Immature natural killer cell (primary cell): Measurements from ENCODE around the gene RHEBL1. TPM values are rescaled to one million over a fixed set of nuclear protein-coding genes. Genes with fewer than 3 reads are reported as not detected.

Experiments used
- polyA plus RNA-seq, 3 donors: library from polyadenylated mRNA; unstranded; fragments of 300-500 nt; fragmentation: Illumina TruSeq; gene quantifications; one replicate each; pipeline ENCODE4 v1.2.3, GENCODE V29; 2021

Gene RHEBL1
- polyA plus RNA-seq, 3 donors from 2014 or later = 11.0 to 22.5 (median 16.5) TPM

Other genes starting within 250 kb of the RHEBL1 start
- 10 to 100 TPM; 27.7 to 76.6 (median 37.7) TPM for gene DDX23, start 217.8 kb downstream of the RHEBL1 start, polyA plus RNA-seq
- gene RND1, start 204.1 kb downstream of the RHEBL1 start, polyA plus RNA-seq = 1 to 10 TPM in 1 of 3 donors, under 1 TPM in 1, not detected in 1; 0.63 to 1.7 TPM
- 100 to 1,000 TPM; 195 to 241 (median 226) TPM for gene FKBP11, start 144.5 kb downstream of the RHEBL1 start, polyA plus RNA-seq
- 10 to 100 TPM; 31.2 to 40.7 (median 37.2) TPM for gene ARF3, start 112.5 kb downstream of the RHEBL1 start, polyA plus RNA-seq
- gene WNT10B, start 98.2 kb downstream of the RHEBL1 start, polyA plus RNA-seq = under 1 TPM in 2 of 3 donors, not detected in 1; 0.45 to 0.68 TPM
- gene WNT1, start 91.7 kb downstream of the RHEBL1 start, polyA plus RNA-seq = 1 to 10 TPM in 1 of 3 donors, under 1 TPM in 1, not detected in 1; 0.86 to 1.2 TPM
- gene DDN, start 70.6 kb downstream of the RHEBL1 start, polyA plus RNA-seq = not detected
- gene PRKAG1, start 51.2 kb downstream of the RHEBL1 start, polyA plus RNA-seq = 10 to 100 TPM; 58.5 to 75.3 (median 69.1) TPM
- gene KMT2D, start 9.2 kb downstream of the RHEBL1 start, polyA plus RNA-seq = 10 to 100 TPM in 1 of 3 donors, 1 to 10 TPM in 2; 1.1 to 29.6 (median 3.8) TPM
- gene DHH, start 24.8 kb upstream of the RHEBL1 start, polyA plus RNA-seq = not detected
- gene LMBR1L, start 40.9 kb upstream of the RHEBL1 start, polyA plus RNA-seq = 10 to 100 TPM; 15.9 to 46.0 (median 39.6) TPM
- gene TUBA1B, start 61.4 kb upstream of the RHEBL1 start, polyA plus RNA-seq = 100 to 1,000 TPM; 477 to 869 (median 576) TPM
- 100 to 1,000 TPM; 157 to 209 (median 206) TPM for gene TUBA1A, start 119.1 kb upstream of the RHEBL1 start, polyA plus RNA-seq
- 10 to 100 TPM; 27.8 to 45.8 (median 42.1) TPM for gene TUBA1C, start 195.1 kb upstream of the RHEBL1 start, polyA plus RNA-seq
- not detected for gene PRPH, start 225.2 kb upstream of the RHEBL1 start, polyA plus RNA-seq